ENCODE data around the gene GPR25.

GPR25 gene

DNA sequence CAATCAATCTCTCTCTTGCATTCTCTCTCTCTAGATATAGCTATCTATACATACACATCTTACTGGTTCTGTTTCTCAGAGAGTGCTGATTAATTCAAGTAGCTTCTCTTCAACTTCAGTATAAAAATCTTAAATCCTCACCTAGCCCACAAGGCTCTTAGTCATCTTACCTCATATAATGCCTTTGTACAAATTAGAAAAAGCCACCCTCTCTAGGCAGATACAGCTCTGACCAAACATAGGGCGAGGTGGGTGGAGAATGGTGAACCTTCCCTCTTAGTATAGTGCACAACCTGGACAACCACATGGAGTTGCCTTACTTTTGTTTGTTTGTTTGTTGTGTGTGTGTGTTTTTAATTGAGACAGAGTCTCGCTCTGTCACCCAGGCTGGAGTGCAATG is 16.8 kb downstream of the GPR25 start:
- no peak for TF ChIP-seq POLR2A (IDR thresholded peaks at IDR 0.05; ENCODE audit: extremely low read depth, insufficient read length)
- TF ChIP-seq MYC (IDR thresholded peaks at IDR 0.05; ENCODE audit: low read depth, low read length): no peak
- no peak for TF ChIP-seq MAX (IDR thresholded peaks at IDR 0.05; ENCODE audit: low read depth, low read length)
- no peak for TF ChIP-seq CTCF (IDR thresholded peaks at IDR 0.05; ENCODE audit: low read depth, low read length)
- no peak overlapping the region for H3K4me3 ChIP-seq (ENCODE audit: low read depth, low read length)
- no peak for DNase-seq (ENCODE audit: low read depth)

DNA sequence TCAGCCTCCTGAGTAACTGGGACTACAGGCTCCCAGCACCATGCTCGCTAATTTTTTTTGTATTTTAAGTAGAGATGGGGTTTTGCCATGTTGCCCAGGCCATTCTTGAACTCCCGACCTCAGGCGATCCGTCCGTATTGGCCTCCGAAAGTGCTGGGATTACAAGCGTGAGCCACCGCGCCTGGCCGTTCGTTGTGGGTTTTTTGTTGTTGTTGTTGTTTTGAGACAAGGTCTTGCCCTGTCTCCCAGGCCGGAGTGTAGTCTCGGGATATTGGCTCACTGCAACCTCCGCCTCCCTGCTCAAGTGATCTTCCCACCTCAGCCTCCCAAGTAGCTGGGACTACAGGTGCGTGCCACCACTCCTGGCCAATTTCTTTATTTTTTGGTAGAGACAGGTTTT is 17.2 kb downstream of the GPR25 start:
- H3K4me3 ChIP-seq (ENCODE audit: low read depth, low read length): no peak overlapping the region
- TF ChIP-seq MYC (IDR thresholded peaks at IDR 0.05; ENCODE audit: low read depth, low read length): no peak
- TF ChIP-seq CTCF (IDR thresholded peaks at IDR 0.05; ENCODE audit: low read depth, low read length): no peak
- no peak for TF ChIP-seq MAX (IDR thresholded peaks at IDR 0.05; ENCODE audit: low read depth, low read length)
- TF ChIP-seq POLR2A (IDR thresholded peaks at IDR 0.05; ENCODE audit: extremely low read depth, insufficient read length): no peak
- DNase-seq (ENCODE audit: low read depth): no peak

DNA sequence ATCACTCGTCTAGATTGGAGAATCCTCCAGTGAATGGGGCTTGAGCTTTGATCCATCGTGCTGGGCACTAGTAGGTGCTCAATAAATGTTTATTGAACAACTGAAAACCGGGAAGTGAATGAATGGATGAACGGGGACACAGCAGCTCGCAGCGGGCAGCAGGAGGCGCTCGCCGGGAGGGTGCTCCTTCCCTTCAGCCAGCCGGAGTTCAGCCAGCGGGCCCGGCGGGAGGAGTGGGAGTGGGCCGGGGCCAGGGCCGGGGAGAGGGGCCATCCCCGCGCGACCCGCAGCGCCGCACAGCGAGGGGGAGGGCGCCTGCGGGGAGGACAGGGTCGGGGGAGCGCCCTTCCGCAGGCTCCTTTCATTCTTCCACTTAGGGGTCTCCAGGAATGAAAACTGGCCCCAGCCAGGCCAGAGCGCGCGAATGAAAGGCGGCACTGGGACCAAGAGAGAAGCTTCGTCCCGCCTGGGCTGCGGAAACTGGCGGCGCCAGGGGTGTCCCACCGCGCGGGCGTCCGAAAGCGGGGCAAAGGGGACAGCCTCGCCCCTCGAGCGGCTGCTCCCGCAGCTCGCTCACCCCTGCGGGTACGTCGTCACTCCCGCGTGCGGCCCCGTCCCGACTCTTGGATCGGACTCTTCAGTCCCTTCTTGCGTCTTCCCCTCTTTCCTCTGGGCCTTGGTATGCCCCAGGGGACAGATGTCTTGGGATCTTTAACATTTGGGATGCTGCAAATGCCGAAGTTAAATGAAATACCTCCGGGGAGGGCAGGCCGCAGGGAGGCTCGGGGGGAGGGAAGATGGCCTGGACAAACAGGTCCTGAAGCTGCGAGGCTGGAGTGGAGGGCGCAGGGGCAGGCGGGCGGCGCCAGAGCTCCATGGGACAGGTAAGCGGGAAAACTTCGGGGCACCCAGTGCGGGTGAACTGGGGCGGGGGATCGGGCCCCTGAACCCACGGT is 18.3 kb downstream of the GPR25 start:
- DNase-seq (ENCODE audit: low read depth): no peak
- no peak overlapping the region for H3K4me3 ChIP-seq (ENCODE audit: low read depth, low read length)
- TF ChIP-seq POLR2A (IDR thresholded peaks at IDR 0.05; ENCODE audit: extremely low read depth, insufficient read length): no peak
- TF ChIP-seq MAX (IDR thresholded peaks at IDR 0.05; ENCODE audit: low read depth, low read length): no peak
- no peak for TF ChIP-seq CTCF (IDR thresholded peaks at IDR 0.05; ENCODE audit: low read depth, low read length)
- no peak for TF ChIP-seq MYC (IDR thresholded peaks at IDR 0.05; ENCODE audit: low read depth, low read length)

DNA sequence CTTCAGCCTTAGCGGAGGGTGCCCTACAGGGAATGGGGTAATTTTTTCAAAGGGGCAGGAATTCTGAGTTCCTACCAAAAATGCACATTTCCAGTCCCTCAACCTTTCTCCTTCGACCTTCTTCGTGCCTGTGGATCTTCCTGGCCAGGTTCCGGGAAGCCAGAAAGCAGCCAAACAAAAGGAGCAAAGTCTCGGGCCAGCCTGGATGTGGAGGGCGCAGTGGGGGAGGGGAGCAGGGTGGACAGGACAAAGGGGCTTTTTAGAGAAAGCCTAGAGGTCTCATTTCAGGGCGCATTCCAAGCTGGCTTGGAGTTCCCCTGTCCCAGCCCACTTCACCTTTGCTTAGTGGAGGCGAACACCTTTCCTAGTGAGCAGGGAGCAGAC is 19.0 kb downstream of the GPR25 start:
- DNase-seq (ENCODE audit: low read depth): no peak
- TF ChIP-seq CTCF (IDR thresholded peaks at IDR 0.05; ENCODE audit: low read depth, low read length) (no peak), POLR2A (IDR thresholded peaks at IDR 0.05; ENCODE audit: extremely low read depth, insufficient read length) (no peak), MYC (IDR thresholded peaks at IDR 0.05; ENCODE audit: low read depth, low read length) (no peak), MAX (IDR thresholded peaks at IDR 0.05; ENCODE audit: low read depth, low read length) (no peak)
- no peak overlapping the region for H3K4me3 ChIP-seq (ENCODE audit: low read depth, low read length)

DNA sequence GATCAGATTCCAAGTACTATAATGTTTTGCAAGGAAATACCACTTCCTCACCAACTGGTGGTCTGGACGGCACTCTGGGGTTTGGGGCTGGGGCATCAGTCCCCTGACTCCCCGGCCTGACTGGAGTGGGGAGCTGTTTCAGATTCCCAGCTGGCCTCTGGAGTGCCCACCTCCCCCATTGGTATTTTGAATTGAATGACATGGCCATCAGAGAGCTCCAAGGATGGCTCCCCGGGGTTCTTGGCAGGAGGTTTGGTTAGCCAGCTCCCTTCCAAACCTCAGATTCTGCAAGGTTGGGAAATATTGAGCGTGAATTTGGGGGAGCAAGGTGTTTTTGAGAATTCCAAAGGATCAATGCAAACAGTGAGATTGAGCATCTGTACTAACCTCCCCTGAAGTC is 19.8 kb downstream of the GPR25 start:
- no peak for TF ChIP-seq MYC (IDR thresholded peaks at IDR 0.05; ENCODE audit: low read depth, low read length)
- no peak for TF ChIP-seq MAX (IDR thresholded peaks at IDR 0.05; ENCODE audit: low read depth, low read length)
- no peak for TF ChIP-seq CTCF (IDR thresholded peaks at IDR 0.05; ENCODE audit: low read depth, low read length)
- TF ChIP-seq POLR2A (IDR thresholded peaks at IDR 0.05; ENCODE audit: extremely low read depth, insufficient read length): no peak
- H3K4me3 ChIP-seq (ENCODE audit: low read depth, low read length): no peak overlapping the region
- DNase-seq (ENCODE audit: low read depth): no peak

Data from NB4 (cell line).